GM12873 (cell line): ENCODE data around the gene RECK.

Experiments used
- CTCF ChIP-seq: IDR thresholded peaks from 2 replicates; pipeline ENCODE4 v1.5.1; 2012; ENCODE audit warnings: low read depth, mild to moderate bottlenecking, moderate library complexity, low read length, control low read depth; ENCODE audit not compliant: insufficient read depth; ENCODE audit errors: missing control alignments

RECK gene

GRCh38 chr9:36144309-36145232 is 107.9 kb downstream of the RECK start:
- no peak for TF ChIP-seq CTCF

DNA sequence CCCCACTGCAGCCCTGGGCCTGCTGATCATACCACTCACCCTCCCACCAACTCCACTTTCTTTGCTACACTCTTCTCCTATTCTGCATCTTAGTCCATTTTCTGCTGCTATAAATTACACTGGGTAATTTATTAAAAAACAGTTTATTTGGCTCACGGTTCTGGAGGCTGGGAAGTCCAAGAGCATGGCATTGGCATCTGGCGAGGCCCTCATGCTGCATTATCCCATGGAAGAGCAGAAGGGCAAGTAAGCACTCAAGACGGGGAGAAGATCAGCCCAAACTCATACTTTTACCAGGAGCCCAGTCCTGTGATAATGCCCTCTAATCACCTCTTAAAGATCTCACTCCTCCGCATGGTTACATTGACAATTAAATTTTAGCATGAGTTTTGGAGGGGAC is 109.3 kb downstream of the RECK start:
- TF ChIP-seq CTCF = no peak

DNA sequence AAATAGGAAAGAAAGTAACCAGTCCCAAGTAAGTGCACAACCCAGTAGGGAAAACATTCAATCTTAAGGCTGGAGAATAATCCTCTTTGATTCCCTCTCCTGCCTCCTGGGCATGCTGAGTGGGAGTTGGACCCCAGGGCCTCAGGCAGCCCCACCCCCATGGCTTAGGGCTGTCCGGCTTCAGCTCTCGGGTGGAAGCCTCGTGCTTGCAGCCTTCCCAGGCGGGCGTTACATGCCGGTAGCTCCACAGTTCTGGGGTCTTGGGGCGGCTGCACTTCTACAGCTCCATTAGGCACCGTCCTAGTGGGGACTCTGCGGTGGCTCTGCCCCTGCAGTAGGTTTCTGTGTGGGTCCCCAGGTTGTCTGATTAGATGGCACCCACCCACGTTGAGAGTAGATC is 109.9 kb downstream of the RECK start:
- TF ChIP-seq CTCF = no peak

- no peak for TF ChIP-seq CTCF
Observed at GRCh38 chr9:36147441-36148175, 110.9 kb downstream of the RECK start.

DNA sequence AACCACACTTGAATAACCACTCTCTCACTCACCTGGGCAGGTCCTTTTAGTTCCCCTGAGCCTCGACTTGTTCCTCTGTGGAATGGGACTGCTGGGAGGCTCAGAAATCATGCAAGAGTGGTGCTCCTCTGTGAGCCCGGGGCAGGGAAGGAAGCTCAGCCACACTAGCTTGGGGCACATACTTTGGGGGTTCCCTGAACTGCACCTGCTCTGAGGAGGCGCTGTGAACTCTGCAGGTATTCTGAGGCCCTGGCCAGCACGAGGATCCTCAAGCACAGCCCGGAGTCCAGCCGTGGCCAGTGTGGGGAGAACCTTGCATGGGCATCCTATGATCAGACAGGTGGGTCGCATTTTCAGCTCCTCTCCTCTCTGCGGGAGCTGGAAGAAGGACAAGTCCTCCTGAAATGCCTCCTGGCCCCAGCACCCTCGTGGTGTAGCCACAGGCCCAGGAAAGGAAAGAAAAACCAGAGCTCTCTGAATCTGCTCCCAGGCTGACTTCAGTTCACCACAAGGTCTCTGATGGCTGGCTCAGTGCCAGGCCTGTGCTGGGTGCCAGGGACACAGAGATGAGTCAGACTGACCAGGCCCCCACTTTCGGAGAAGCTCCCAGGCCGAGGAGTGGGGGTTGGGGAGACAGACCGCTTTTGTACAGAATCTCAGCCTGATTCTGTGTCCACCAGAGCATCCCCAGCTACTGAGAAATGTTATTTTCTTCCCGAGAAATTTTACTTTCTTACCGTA is 111.8 kb downstream of the RECK start:
- TF ChIP-seq CTCF = no peak

- no peak for TF ChIP-seq CTCF
Observed at GRCh38 chr9:36149197-36149596, 112.5 kb downstream of the RECK start.
